A204.1 (cell line): Measurements from ENCODE around the gene OBSL1.

ENCODE experiments used
- FAIRE-seq: peaks from 2 replicates; lab custom pipeline; 2012; peaks lifted over from hg19 to GRCh38; lab: Jason Lieb, UNC

Gene OBSL1

GRCh38 chr2:219511547-219512325 is 59.6 kb downstream of the OBSL1 start:
- no peak for FAIRE-seq

DNA sequence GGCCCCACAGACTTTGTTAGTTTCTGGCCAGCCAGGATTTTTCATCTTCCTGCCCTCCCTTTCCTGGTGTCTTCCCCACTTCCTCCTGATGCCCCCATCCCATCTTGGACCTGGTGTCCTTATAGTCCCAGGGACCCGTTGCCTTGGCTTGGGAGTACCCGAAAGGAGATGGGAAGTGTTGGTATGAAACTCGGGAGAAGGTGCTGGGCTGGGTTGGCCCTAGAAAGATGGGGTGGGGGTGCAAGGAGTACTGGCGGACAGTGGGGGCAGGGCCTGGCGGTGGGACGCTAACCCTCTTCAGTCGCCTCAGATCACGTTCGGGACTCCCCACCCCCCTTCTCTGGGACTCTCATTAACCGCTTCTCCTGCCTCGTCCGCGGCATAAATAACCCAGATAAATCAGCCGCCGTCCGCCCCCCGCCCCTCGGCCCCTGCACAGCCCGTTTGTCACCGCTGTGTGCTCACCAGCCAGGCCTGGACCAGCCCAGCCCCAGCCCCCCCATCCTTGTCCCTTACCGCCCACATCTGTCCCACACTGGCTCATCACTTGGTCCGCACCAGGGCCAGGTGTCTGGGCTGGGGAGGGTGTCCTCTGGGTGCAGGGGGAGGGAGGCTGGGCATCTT is 60.7 kb downstream of the OBSL1 start:
- no peak for FAIRE-seq

GRCh38 chr2:219509780-219510511 is 61.4 kb downstream of the OBSL1 start:
- no peak for FAIRE-seq

- no peak for FAIRE-seq
Observed at GRCh38 chr2:219508971-219509779, 62.2 kb downstream of the OBSL1 start.

DNA sequence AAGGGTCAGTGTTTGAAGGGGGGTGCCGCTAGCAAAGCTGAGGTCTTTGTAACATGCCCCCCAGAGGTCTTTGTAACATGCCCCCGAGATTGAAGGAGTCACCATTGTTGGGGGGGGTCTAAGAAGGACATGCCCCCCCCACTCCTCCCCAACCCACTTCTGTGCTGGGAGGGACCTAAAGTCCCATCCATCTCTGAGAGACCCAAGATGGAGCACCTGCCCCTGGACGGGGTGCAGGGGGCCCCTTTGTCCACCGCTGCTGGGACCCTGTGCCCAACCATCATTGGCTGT is 63.0 kb downstream of the OBSL1 start:
- no peak for FAIRE-seq

DNA sequence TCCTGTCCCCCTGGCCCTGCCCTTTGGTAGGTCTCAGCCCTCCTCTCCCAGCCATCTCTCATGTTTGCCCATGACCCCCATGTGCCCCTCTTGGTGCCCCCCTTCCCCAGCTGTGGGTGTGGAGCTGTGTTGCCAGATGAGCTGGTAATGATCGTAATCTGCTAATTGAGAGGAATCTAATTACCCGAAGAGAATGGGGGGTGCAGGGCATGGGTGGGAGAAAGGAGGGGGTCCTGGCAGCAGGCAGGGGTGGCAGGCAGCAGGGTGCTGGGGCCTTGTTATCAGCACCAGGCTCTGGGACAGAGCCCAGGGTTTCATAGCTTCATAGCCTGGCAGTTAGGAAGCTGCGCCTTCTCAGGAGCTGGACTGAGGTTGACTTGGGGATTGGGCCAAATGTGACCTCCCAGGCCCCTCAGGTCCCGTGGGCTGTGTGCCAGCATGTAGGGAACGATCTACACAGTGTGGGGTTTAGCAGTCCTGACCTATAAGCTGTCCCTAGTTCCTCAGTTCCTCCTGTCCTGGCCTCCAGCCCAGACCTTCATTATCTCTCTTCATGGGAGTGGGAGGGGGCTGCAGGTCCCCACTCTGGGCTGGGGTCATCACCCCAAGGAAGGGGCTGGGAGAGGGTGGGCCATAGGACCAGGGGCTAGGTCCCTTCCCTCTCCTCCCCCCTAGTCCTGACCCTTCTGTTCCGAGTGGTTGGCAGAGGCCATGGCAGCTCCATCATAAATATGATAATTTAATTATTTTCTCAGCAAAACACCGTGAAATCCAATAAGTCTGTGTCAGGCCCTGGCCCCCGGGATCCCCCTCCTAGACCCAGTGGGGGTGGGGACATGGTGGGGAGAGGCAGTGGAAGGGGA is 63.5 kb downstream of the OBSL1 start:
- no peak for FAIRE-seq

GRCh38 chr2:219506802-219507526 is 64.4 kb downstream of the OBSL1 start:
- no peak for FAIRE-seq

- FAIRE-seq, result no peak
Observed at GRCh38 chr2:219506153-219506801, 65.1 kb downstream of the OBSL1 start.

- FAIRE-seq, result no peak
Observed at GRCh38 chr2:219505585-219505984, 65.8 kb downstream of the OBSL1 start.

GRCh38 chr2:219502618-219503017 is 68.7 kb downstream of the OBSL1 start:
- FAIRE-seq, result no peak

- FAIRE-seq, result no peak
Observed at GRCh38 chr2:219501849-219502248, 69.5 kb downstream of the OBSL1 start.
